ENCODE results near the gene GIPC2. TPM values are rescaled to one million over a fixed set of nuclear protein-coding genes. Genes with fewer than 3 reads are reported as not detected.

GIPC2 gene
- total and polyA plus RNA-seq, 9 of the 15 experiments (the other 6 are each of a cell fraction or from before 2014, with no cell fraction given), result 0.01 to 0.05 (median 0.04) TPM; not detected in 3

- Histone ChIP-seq H3K27me3 (ENCODE audit: control insufficient read depth in 2 of 2, insufficient read depth in 2 of 2, low read length in 2 of 2) (no peaks in the 10 kb centered on the region), H3K4me3 (no peak overlapping the region), H4K20me1 (replicated peaks; ENCODE audit: control insufficient read depth, insufficient read depth, low read length) (no peaks in the 10 kb centered on the region), H3K27ac (ENCODE audit: extremely low read depth, low read depth, low read length) (no peak overlapping the region), H2AFZ (ENCODE audit: low read depth, low read length) (no peak overlapping the region), H3K9ac (ENCODE audit: insufficient read depth in 1 of 2, low read depth in 2 of 2, low read length in 2 of 2) (no peak overlapping the region), H3K4me2 (ENCODE audit: insufficient read depth, low read length) (no peak overlapping the region), H3K4me1 (replicated peaks in 1 of 2; ENCODE audit: control insufficient read depth in 2 of 2, insufficient read depth in 2 of 2, low read length in 2 of 2) (no peaks in the 10 kb centered on the region), H3K79me2 (ENCODE audit: control insufficient read depth, insufficient read depth, low read length) (no peaks in the 10 kb centered on the region), H3K9me1 (ENCODE audit: control insufficient read depth, insufficient read depth, low read length) (no peaks in the 10 kb centered on the region), H3K36me3 (ENCODE audit: control insufficient read depth, insufficient read depth, low read length) (no peaks in the 10 kb centered on the region), H3K9me3 (replicated peaks; ENCODE audit: control insufficient read depth, insufficient read depth, low read depth, low read length) (no peaks in the 10 kb centered on the region)
- in situ Hi-C loops (cut with MboI), result no loop called here
- TF ChIP-seq XRCC4 (IDR thresholded peaks at IDR 0.05; ENCODE audit: extremely low read depth, insufficient read depth, insufficient read length) (no peak), RB1 (IDR thresholded peaks at IDR 0.05; ENCODE audit: low read depth) (no peak)
- CTCF ChIA-PET (ENCODE audit: low intra/inter-chr PET ratio), result no interaction called here
- no TSS peak for BruUV-seq (replicated peaks)
- 1% methylated on average over 4 of the region's 4 CpGs for whole genome bisulfite sequencing (ENCODE audit: insufficient coverage, low coverage, missing lambda C conversion rate)
- DNase-seq (ENCODE audit: extremely low read depth in 1 of 4, low spot score in 3 of 4), result no peak
- POLR2A ChIA-PET, result no interaction called here
- intact Hi-C loops (cut with micrococcal nuclease), result no loop called here
- ATAC-seq, result no peak
- FAIRE-seq, result no peak
These were observed 109.4 kb downstream of the GIPC2 start for GRCh38 chr1:78155121-78155520.

DNA sequence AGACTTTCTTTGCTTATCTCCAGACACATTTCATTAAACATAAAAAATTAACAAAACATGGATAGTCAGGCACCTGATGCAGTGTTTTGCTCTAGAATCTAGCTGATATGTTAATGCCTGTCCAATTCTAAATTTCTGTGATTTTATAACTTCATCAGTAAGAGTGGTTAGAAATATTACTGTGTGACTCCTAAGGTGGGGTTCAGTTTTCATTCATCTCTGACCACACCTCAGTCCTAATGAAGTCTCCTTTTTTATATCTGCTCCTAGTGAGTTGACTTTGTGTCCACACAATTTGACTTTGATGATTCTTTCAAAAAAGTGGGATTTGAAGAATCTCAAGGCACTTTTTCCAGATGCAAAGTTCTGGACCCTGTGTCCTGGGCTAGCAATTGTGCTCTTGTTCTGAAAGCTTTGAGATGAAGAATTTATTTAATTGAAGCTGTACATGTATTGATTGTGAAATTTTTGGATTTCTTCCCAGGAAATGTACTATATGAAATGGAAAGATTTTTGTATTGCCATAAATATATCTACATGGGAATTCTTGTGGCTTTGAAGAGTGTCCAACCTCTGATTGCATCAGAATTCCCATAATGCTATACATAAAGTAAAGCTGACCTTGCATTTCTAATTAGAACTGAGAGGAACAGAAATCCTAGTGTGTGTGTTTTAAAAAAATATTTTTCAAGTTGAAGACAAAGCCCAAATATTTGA, 111.2 kb downstream of the GIPC2 start:
- Histone ChIP-seq H3K4me1 (replicated peaks in 1 of 2; ENCODE audit: control insufficient read depth in 2 of 2, insufficient read depth in 2 of 2, low read length in 2 of 2) (no peaks in the 10 kb centered on the region), H3K36me3 (ENCODE audit: control insufficient read depth, insufficient read depth, low read length) (no peaks in the 10 kb centered on the region), H3K4me2 (ENCODE audit: insufficient read depth, low read length) (no peak overlapping the region), H3K4me3 (no peak overlapping the region), H3K9me1 (ENCODE audit: control insufficient read depth, insufficient read depth, low read length) (no peaks in the 10 kb centered on the region), H4K20me1 (replicated peaks; ENCODE audit: control insufficient read depth, insufficient read depth, low read length) (no peaks in the 10 kb centered on the region), H2AFZ (ENCODE audit: low read depth, low read length) (no peak overlapping the region), H3K9ac (ENCODE audit: insufficient read depth in 1 of 2, low read depth in 2 of 2, low read length in 2 of 2) (no peak overlapping the region), H3K27me3 (ENCODE audit: control insufficient read depth in 2 of 2, insufficient read depth in 2 of 2, low read length in 2 of 2) (no peaks in the 10 kb centered on the region), H3K79me2 (ENCODE audit: control insufficient read depth, insufficient read depth, low read length) (no peaks in the 10 kb centered on the region), H3K9me3 (replicated peaks; ENCODE audit: control insufficient read depth, insufficient read depth, low read depth, low read length) (no peaks in the 10 kb centered on the region), H3K27ac (ENCODE audit: extremely low read depth, low read depth, low read length) (no peak overlapping the region)
- intact Hi-C loops (cut with micrococcal nuclease), result no loop called here
- ATAC-seq, result no peak
- CTCF ChIA-PET (ENCODE audit: low intra/inter-chr PET ratio), result no interaction called here
- DNase-seq (ENCODE audit: extremely low read depth in 1 of 4, low spot score in 3 of 4), result no peak
- no TSS peak for BruUV-seq (replicated peaks)
- in situ Hi-C loops (cut with MboI), result no loop called here
- no peak for FAIRE-seq
- TF ChIP-seq CEBPG (CRISPR knock-in tag; IDR thresholded peaks at IDR 0.05), result no peak
- 0 out of 4 replicates have a peak, but pooled peaks of 1 of the 2 experiments have one; percentile 51 for TF ChIP-seq CEBPG (tag; conservative IDR thresholded peaks at IDR 0.05 in 1 of 2, IDR thresholded peaks at IDR 0.05 in 1 of 2)
- peak; percentile 43; the same call in 1 of the 2 replicates for TF ChIP-seq MAFK (IDR thresholded peaks at IDR 0.05; ENCODE audit: low read length)
- peak; percentile 67 for TF ChIP-seq ZNF316 (IDR thresholded peaks at IDR 0.05)
- peak; percentile 57; the same call in 1 of the 2 replicates for TF ChIP-seq C11orf30 (IDR thresholded peaks at IDR 0.05; ENCODE audit: low read depth)
- peak; percentile 38; the same call in 1 of the 2 replicates for TF ChIP-seq MAFF (IDR thresholded peaks at IDR 0.05; ENCODE audit: low read length)
- TF ChIP-seq HBP1 (CRISPR knock-in tag; IDR thresholded peaks at IDR 0.05), result no peak
- POLR2A ChIA-PET, result no interaction called here

Data from K562 (cell line).